Astrocyte (in vitro differentiated cells and primary cell): ENCODE data around the gene TSEN2. TPM values are rescaled to one million over a fixed set of nuclear protein-coding genes. Genes with fewer than 3 reads are reported as not detected.
A peak's percentile ranks its signal among the peaks of the same experiment; 100 is the strongest.
"Not testable (repeated sequence)": the region's sequence is repeated elsewhere in the genome, so short reads cannot be mapped to it uniquely, and the experiment has no call there.

Source experiments
- DNase-seq: peaks from one replicate; pipeline ENCODE4 v3.0.0-alpha.2; 2010; ENCODE audit warnings: low read depth
- FAIRE-seq: peaks from 2 replicates; lab custom pipeline; 2011; peaks lifted over from hg19 to GRCh38; lab: Jason Lieb, UNC
- H2AFZ ChIP-seq: 2 replicates; pipeline ENCODE4 v1.6.0; 2012; ENCODE audit warnings: low read depth, low read length, inconsistent platforms
- H3K27ac ChIP-seq: 2 replicates; pipeline ENCODE4 v1.5.1; 2011; ENCODE audit warnings: low read depth, low read length, inconsistent platforms
- H3K27me3 ChIP-seq: 2 replicates; pipeline ENCODE4 v1.6.0; 2011; ENCODE audit warnings: low read length, inconsistent platforms; ENCODE audit not compliant: insufficient read depth
- H3K36me3 ChIP-seq: 2 replicates; pipeline ENCODE4 v1.5.1; 2011; ENCODE audit warnings: low read length, inconsistent platforms; ENCODE audit not compliant: insufficient read depth
- H3K4me1 ChIP-seq: 2 replicates; pipeline ENCODE4 v1.5.1; 2011; ENCODE audit warnings: low read length, inconsistent platforms; ENCODE audit not compliant: insufficient read depth
- H3K4me2 ChIP-seq: 2 replicates; pipeline ENCODE4 v1.6.0; 2012; ENCODE audit warnings: low read length, inconsistent platforms
- H3K4me3 ChIP-seq: 2 replicates; pipeline ENCODE4 v1.5.1; 2011; ENCODE audit warnings: low read depth, mild to moderate bottlenecking, low read length, inconsistent platforms; ENCODE audit not compliant: insufficient read depth
- H3K79me2 ChIP-seq: 2 replicates; pipeline ENCODE4 v1.6.0; 2012; ENCODE audit warnings: mild to moderate bottlenecking, low read length, inconsistent platforms; ENCODE audit not compliant: insufficient read depth
- H3K9ac ChIP-seq: 2 replicates; pipeline ENCODE4 v1.6.0; 2012; ENCODE audit warnings: mild to moderate bottlenecking, low read length, inconsistent platforms
- H3K9me3 ChIP-seq: 2 replicates; pipeline ENCODE4 v1.5.1; 2012; ENCODE audit warnings: low read depth, mild to moderate bottlenecking, low read length, inconsistent platforms; ENCODE audit not compliant: insufficient read depth
- H4K20me1 ChIP-seq: 2 replicates; pipeline ENCODE4 v1.6.0; 2012; ENCODE audit warnings: low read length, inconsistent platforms; ENCODE audit not compliant: insufficient read depth
- H3K27ac Mint-ChIP-seq: one replicate; pipeline ENCODE4 v1.8.0; 2021; ENCODE audit warnings: mild to moderate bottlenecking, mixed read lengths; ENCODE audit not compliant: unreplicated experiment
- H3K27me3 Mint-ChIP-seq: one replicate; pipeline ENCODE4 v1.8.0; 2021; ENCODE audit warnings: low read depth, mixed read lengths; ENCODE audit not compliant: unreplicated experiment
- H3K36me3 Mint-ChIP-seq: one replicate; pipeline ENCODE4 v1.8.0; 2021; ENCODE audit warnings: low read depth, mixed read lengths; ENCODE audit not compliant: unreplicated experiment
- H3K4me1 Mint-ChIP-seq: one replicate; pipeline ENCODE4 v1.8.0; 2021; ENCODE audit warnings: low read depth, mixed read lengths; ENCODE audit not compliant: unreplicated experiment
- H3K4me3 Mint-ChIP-seq: one replicate; pipeline ENCODE4 v1.8.0; 2021; ENCODE audit warnings: mild to moderate bottlenecking, moderate library complexity, mixed read lengths; ENCODE audit not compliant: unreplicated experiment
- H3K9me3 Mint-ChIP-seq: one replicate; pipeline ENCODE4 v1.8.0; 2021; ENCODE audit warnings: mild to moderate bottlenecking, mixed read lengths; ENCODE audit not compliant: unreplicated experiment
- CTCF ChIP-seq: IDR thresholded peaks from 2 replicates; pipeline ENCODE4 v1.5.1; 2011; ENCODE audit warnings: low read depth, mild to moderate bottlenecking, inconsistent platforms, low read length, moderate library complexity; ENCODE audit not compliant: insufficient read depth
- EZH2 ChIP-seq: IDR thresholded peaks from 2 replicates; pipeline ENCODE4 v1.6.1; 2012; ENCODE audit warnings: mild to moderate bottlenecking, low read length, inconsistent platforms; ENCODE audit not compliant: insufficient read depth
- total RNA-seq: library from RNA; stranded (reverse); gene quantifications from 2 replicates; pipeline ENCODE4 v1.2.1, GENCODE V29; 2021

Gene TSEN2
- total RNA-seq, 1 donor from 2014 or later: 9.7 TPM

DNA sequence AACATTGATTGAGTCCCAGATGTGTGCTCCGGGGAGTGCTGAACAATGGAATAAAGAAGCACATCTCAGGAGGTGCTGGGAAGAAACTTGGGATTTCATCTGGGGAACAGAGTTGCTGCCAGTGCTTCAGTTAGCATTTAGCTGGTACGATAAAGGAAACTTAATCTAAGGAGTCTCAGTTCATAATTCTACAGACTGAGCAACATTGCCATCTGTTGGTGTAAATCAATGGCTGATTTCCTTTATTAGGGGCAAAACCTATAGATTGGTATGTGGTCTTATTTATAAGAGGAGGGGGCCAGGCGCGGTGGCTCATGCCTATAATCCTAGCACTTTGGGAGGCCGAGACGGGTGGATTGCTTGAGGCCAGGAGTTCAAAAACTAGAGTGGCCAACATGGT is 52.1 kb downstream of the TSEN2 start:
- H3K4me1 ChIP-seq: no peaks in the 10 kb centered on the region
- H3K4me3 Mint-ChIP-seq: no peak overlapping the region
- no peak for DNase-seq
- no peaks in the 10 kb centered on the region for H3K4me1 Mint-ChIP-seq
- H3K9me3 ChIP-seq: no peaks in the 10 kb centered on the region
- no peak overlapping the region for H3K27ac Mint-ChIP-seq
- no peaks in the 10 kb centered on the region for H3K9me3 Mint-ChIP-seq
- H3K4me3 ChIP-seq: no peak overlapping the region
- TF ChIP-seq CTCF (peak; percentile 9), EZH2 (no peak)
- no peaks in the 10 kb centered on the region for H3K36me3 Mint-ChIP-seq
- no peak overlapping the region for H3K9ac ChIP-seq
- H3K27ac ChIP-seq: no peak overlapping the region
- H4K20me1 ChIP-seq: no peaks in the 10 kb centered on the region
- H3K27me3 ChIP-seq: no peaks in the 10 kb centered on the region
- no peaks in the 10 kb centered on the region for H3K36me3 ChIP-seq
- no peak overlapping the region for H2AFZ ChIP-seq
- H3K4me2 ChIP-seq: no peak overlapping the region
- H3K27me3 Mint-ChIP-seq: no peaks in the 10 kb centered on the region
- no peaks in the 10 kb centered on the region for H3K79me2 ChIP-seq
- no peak for FAIRE-seq

GRCh38 chr3:12541625-12542024 is 57.3 kb downstream of the TSEN2 start:
- Histone ChIP-seq H4K20me1 (no peaks in the 10 kb centered on the region), H3K79me2 (no peaks in the 10 kb centered on the region), H3K9ac (no peak overlapping the region), H3K36me3 (no peaks in the 10 kb centered on the region), H3K9me3 (no peaks in the 10 kb centered on the region), H3K27me3 (no peaks in the 10 kb centered on the region), H2AFZ (no peak overlapping the region), H3K27ac (no peak overlapping the region), H3K4me1 (no peaks in the 10 kb centered on the region), H3K4me2 (no peak overlapping the region), H3K4me3 (no peak overlapping the region)
- Mint-ChIP-seq H3K36me3 (no peaks in the 10 kb centered on the region), H3K27me3 (no peaks in the 10 kb centered on the region), H3K4me1 (no peaks in the 10 kb centered on the region), H3K27ac (no peak overlapping the region), H3K4me3 (no peak overlapping the region), H3K9me3 (no peaks in the 10 kb centered on the region)
- TF ChIP-seq CTCF (no peak), EZH2 (no peak)
- DNase-seq: no peak
- no peak for FAIRE-seq

DNA sequence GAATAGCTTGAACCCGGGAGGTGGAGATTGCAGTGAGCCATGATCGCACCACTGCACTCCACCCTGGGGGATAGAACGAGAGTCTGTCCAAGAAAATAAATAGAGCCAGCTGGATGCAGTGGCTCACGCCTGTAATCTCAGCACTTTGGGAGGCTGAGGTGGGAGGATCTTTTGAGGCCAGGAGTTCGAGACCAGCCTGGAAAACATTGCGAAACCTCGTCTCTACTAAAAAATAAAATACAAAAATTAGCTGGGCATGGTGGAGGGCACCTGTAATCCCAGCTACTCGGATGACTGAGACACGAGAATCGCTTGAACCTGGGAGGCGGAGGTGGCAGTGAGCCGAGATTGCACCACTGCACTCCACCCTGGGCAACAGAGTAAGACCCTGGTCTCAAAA is 59.2 kb downstream of the TSEN2 start:
- FAIRE-seq, H3K9ac ChIP-seq, H3K27ac Mint-ChIP-seq, H2AFZ ChIP-seq, H4K20me1 ChIP-seq, H3K36me3 ChIP-seq, H3K79me2 ChIP-seq, H3K27me3 ChIP-seq, H3K27me3 Mint-ChIP-seq, H3K9me3 ChIP-seq, H3K36me3 Mint-ChIP-seq, H3K4me3 Mint-ChIP-seq, H3K4me3 ChIP-seq, H3K4me1 Mint-ChIP-seq, H3K9me3 Mint-ChIP-seq, H3K4me2 ChIP-seq, H3K4me1 ChIP-seq, H3K27ac ChIP-seq, DNase-seq: not testable (repeated sequence)
